ENCODE results near the gene ERVH48-1.
"Not testable (repeated sequence)": the region's sequence is repeated elsewhere in the genome, so short reads cannot be mapped to it uniquely, and the experiment has no call there.

Gene ERVH48-1

DNA sequence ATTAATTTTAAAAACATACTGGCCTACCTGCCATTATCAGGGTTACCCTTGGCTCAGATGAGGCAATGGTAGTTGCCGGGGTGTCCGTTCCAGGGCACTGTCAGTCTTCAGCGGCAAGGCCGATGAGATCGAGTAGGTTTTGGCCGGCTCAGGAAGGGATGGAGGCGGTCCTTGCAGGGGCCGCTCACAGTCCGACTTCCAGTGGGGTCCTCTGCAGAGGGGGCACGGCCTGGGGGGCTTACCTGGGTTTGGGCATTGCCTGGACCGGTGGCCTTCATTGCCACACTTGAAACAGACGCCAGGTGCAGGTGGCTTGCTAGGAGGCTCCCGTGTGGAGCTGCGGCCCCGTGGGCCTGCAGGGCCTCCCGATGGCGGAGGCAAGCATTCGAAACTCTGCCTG is 2.5 kb downstream of the ERVH48-1 start:
- H3K27ac ChIP-seq (ENCODE audit: low read length) = no peak overlapping the region
- H3K9ac ChIP-seq (ENCODE audit: low read length) = no peak overlapping the region
- no peaks in the 10 kb centered on the region for H3K27me3 ChIP-seq (ENCODE audit: control insufficient read depth, insufficient read depth, low read length)
- H3K4me1 ChIP-seq (ENCODE audit: control insufficient read depth, low read depth, low read length) = peaks cover 15% of the 10 kb centered on the region
- H3K9me3 ChIP-seq (ENCODE audit: control insufficient read depth, low read depth, low read length) = no peaks in the 10 kb centered on the region
- no peak overlapping the region for H3K4me3 ChIP-seq (ENCODE audit: low read length)
- no peaks in the 10 kb centered on the region for H3K36me3 ChIP-seq (ENCODE audit: control insufficient read depth, low read depth, low read length)

DNA sequence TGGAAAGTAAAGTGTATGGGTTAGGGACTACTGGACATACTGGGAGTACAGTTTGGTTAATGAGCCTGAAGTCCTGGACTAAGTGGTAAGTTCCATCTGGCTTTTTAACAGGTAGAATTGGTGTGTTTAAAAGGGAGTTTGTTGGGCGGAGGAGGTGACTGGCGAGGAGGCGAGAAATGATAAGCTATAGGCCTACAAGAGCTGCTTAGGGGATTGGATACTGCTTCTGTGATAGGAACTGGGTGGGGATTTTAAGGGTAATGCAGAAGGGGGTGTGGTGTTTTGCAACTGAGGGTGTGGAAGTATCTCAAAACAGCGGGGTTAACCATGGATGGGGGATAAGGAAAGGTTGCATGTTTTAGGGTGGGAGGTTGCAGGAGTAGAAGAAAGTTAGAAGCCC is 3.5 kb downstream of the ERVH48-1 start:
- Histone ChIP-seq H3K36me3 (ENCODE audit: control insufficient read depth, low read depth, low read length) (no peaks in the 10 kb centered on the region), H3K4me3 (ENCODE audit: low read length) (no peak overlapping the region), H3K27me3 (ENCODE audit: control insufficient read depth, insufficient read depth, low read length) (no peaks in the 10 kb centered on the region), H3K27ac (ENCODE audit: low read length) (no peak overlapping the region), H3K9me3 (ENCODE audit: control insufficient read depth, low read depth, low read length) (no peaks in the 10 kb centered on the region), H3K9ac (ENCODE audit: low read length) (no peak overlapping the region), H3K4me1 (ENCODE audit: control insufficient read depth, low read depth, low read length) (peaks cover 11% of the 10 kb centered on the region)

DNA sequence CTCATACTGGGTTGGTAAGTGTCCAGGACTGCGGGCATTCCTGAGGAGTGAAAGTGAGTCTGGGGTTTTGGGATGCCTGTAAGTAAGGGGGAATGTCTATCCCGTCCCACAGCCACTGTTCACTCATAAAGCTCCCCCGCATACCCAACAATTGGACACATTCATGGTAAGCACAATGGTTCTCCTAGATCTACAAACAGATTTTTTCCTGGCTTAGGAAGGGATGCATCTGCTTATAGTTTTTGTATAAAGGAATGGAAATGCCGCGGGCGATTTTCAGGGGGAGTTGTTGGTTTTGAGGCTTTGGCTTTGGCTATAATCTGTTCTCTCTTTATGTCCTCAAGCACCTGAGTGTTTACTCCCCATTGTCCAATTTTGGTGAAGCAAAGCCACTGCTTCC is 7.1 kb downstream of the ERVH48-1 start:
- Histone ChIP-seq H3K27ac (ENCODE audit: low read length) (no peak overlapping the region), H3K9me3 (ENCODE audit: control insufficient read depth, low read depth, low read length) (no peaks in the 10 kb centered on the region), H3K9ac (ENCODE audit: low read length) (no peak overlapping the region), H3K4me3 (ENCODE audit: low read length) (no peak overlapping the region), H3K4me1 (ENCODE audit: control insufficient read depth, low read depth, low read length) (no peaks in the 10 kb centered on the region), H3K36me3 (ENCODE audit: control insufficient read depth, low read depth, low read length) (no peaks in the 10 kb centered on the region), H3K27me3 (ENCODE audit: control insufficient read depth, insufficient read depth, low read length) (no peaks in the 10 kb centered on the region)

- no peaks in the 10 kb centered on the region for H3K9me3 ChIP-seq (ENCODE audit: control insufficient read depth, low read depth, low read length)
- H3K4me1 ChIP-seq (ENCODE audit: control insufficient read depth, low read depth, low read length) = no peaks in the 10 kb centered on the region
- no peak overlapping the region for H3K27ac ChIP-seq (ENCODE audit: low read length)
- H3K27me3 ChIP-seq (ENCODE audit: control insufficient read depth, insufficient read depth, low read length) = no peaks in the 10 kb centered on the region
- peaks cover 20% of the 10 kb centered on the region for H3K36me3 ChIP-seq (ENCODE audit: control insufficient read depth, low read depth, low read length)
- H3K9ac ChIP-seq (ENCODE audit: low read length) = no peak overlapping the region
- no peak overlapping the region for H3K4me3 ChIP-seq (ENCODE audit: low read length)
These were observed 12.0 kb downstream of the ERVH48-1 start for GRCh38 chr21:42913476-42913875.

GRCh38 chr21:42911920-42912319 is 13.5 kb downstream of the ERVH48-1 start:
- H3K9me3 ChIP-seq (ENCODE audit: control insufficient read depth, low read depth, low read length); H3K4me1 ChIP-seq (ENCODE audit: control insufficient read depth, low read depth, low read length); H3K9ac ChIP-seq (ENCODE audit: low read length); H3K27me3 ChIP-seq (ENCODE audit: control insufficient read depth, insufficient read depth, low read length); H3K27ac ChIP-seq (ENCODE audit: low read length); H3K4me3 ChIP-seq (ENCODE audit: low read length): not testable (repeated sequence)
- peaks cover 23% of the 10 kb centered on the region for H3K36me3 ChIP-seq (ENCODE audit: control insufficient read depth, low read depth, low read length)

GRCh38 chr21:42908484-42908883 is 16.9 kb downstream of the ERVH48-1 start:
- H3K36me3 ChIP-seq (ENCODE audit: control insufficient read depth, low read depth, low read length) = peaks cover 48% of the 10 kb centered on the region
- H3K4me3 ChIP-seq (ENCODE audit: low read length); H3K27me3 ChIP-seq (ENCODE audit: control insufficient read depth, insufficient read depth, low read length); H3K27ac ChIP-seq (ENCODE audit: low read length); H3K9ac ChIP-seq (ENCODE audit: low read length); H3K9me3 ChIP-seq (ENCODE audit: control insufficient read depth, low read depth, low read length); H3K4me1 ChIP-seq (ENCODE audit: control insufficient read depth, low read depth, low read length): not testable (repeated sequence)

- Histone ChIP-seq H3K27me3 (ENCODE audit: control insufficient read depth, insufficient read depth, low read length) (no peaks in the 10 kb centered on the region), H3K4me3 (ENCODE audit: low read length) (no peak overlapping the region), H3K9ac (ENCODE audit: low read length) (no peak overlapping the region), H3K36me3 (ENCODE audit: control insufficient read depth, low read depth, low read length) (peaks cover 52% of the 10 kb centered on the region), H3K27ac (ENCODE audit: low read length) (no peak overlapping the region), H3K4me1 (ENCODE audit: control insufficient read depth, low read depth, low read length) (no peaks in the 10 kb centered on the region), H3K9me3 (ENCODE audit: control insufficient read depth, low read depth, low read length) (no peaks in the 10 kb centered on the region)
These were observed 19.2 kb downstream of the ERVH48-1 start for GRCh38 chr21:42906233-42906632.

DNA sequence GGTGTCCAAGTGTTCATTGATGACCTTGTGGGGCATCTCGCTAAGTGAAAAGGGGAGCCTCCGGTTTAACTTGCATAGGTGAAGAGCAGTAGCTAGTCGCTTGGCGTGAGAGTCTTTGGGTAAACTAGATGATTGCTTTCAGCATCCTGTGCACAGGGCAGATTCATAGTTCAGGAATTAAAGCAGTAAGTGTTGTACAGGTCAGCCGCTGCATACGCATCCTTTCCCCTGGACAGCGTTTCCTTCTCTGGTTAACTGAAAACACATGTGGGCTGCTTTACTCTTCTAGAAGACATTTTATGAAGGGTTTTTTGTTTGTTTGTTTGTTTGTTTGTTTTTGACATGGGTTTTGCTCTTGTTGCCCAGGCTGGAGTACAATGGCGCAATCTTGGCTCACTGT is 20.2 kb downstream of the ERVH48-1 start:
- H3K4me3 ChIP-seq (ENCODE audit: low read length) = no peak overlapping the region
- H3K9ac ChIP-seq (ENCODE audit: low read length) = no peak overlapping the region
- H3K27me3 ChIP-seq (ENCODE audit: control insufficient read depth, insufficient read depth, low read length) = no peaks in the 10 kb centered on the region
- H3K4me1 ChIP-seq (ENCODE audit: control insufficient read depth, low read depth, low read length) = no peaks in the 10 kb centered on the region
- peaks cover 56% of the 10 kb centered on the region for H3K36me3 ChIP-seq (ENCODE audit: control insufficient read depth, low read depth, low read length)
- H3K27ac ChIP-seq (ENCODE audit: low read length) = no peak overlapping the region
- no peaks in the 10 kb centered on the region for H3K9me3 ChIP-seq (ENCODE audit: control insufficient read depth, low read depth, low read length)

DNA sequence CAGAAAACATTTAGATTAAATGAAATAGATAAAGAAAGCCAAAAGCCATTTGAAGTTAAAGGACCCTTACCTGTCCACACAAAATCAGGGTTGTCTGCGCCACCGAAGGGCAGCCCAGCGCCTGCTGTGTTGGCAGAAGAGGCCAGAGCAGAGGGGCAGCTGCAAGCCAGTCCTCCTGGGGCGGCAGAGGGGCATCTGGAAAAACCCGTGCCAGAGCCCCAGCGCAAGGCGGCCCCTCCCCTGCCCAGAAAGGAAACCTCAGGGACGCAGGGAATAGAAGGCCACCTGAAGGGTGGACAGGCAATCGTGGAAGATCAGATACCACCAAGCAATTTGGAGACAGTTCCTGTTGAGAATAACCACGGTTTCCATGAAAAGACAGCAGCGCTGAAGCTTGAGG is 21.6 kb downstream of the ERVH48-1 start:
- no peak overlapping the region for H3K9ac ChIP-seq (ENCODE audit: low read length)
- peaks cover 48% of the 10 kb centered on the region for H3K36me3 ChIP-seq (ENCODE audit: control insufficient read depth, low read depth, low read length)
- H3K27ac ChIP-seq (ENCODE audit: low read length) = no peak overlapping the region
- no peaks in the 10 kb centered on the region for H3K27me3 ChIP-seq (ENCODE audit: control insufficient read depth, insufficient read depth, low read length)
- H3K4me3 ChIP-seq (ENCODE audit: low read length) = no peak overlapping the region
- no peaks in the 10 kb centered on the region for H3K4me1 ChIP-seq (ENCODE audit: control insufficient read depth, low read depth, low read length)
- H3K9me3 ChIP-seq (ENCODE audit: control insufficient read depth, low read depth, low read length) = no peaks in the 10 kb centered on the region

- Histone ChIP-seq H3K27me3 (ENCODE audit: control insufficient read depth, insufficient read depth, low read length) (no peaks in the 10 kb centered on the region), H3K9ac (ENCODE audit: low read length) (no peak overlapping the region), H3K9me3 (ENCODE audit: control insufficient read depth, low read depth, low read length) (no peaks in the 10 kb centered on the region), H3K36me3 (ENCODE audit: control insufficient read depth, low read depth, low read length) (peaks cover 52% of the 10 kb centered on the region), H3K4me1 (ENCODE audit: control insufficient read depth, low read depth, low read length) (no peaks in the 10 kb centered on the region), H3K4me3 (ENCODE audit: low read length) (no peak overlapping the region), H3K27ac (ENCODE audit: low read length) (no peak overlapping the region)
These were observed 25.0 kb downstream of the ERVH48-1 start for GRCh38 chr21:42900446-42900845.

DNA sequence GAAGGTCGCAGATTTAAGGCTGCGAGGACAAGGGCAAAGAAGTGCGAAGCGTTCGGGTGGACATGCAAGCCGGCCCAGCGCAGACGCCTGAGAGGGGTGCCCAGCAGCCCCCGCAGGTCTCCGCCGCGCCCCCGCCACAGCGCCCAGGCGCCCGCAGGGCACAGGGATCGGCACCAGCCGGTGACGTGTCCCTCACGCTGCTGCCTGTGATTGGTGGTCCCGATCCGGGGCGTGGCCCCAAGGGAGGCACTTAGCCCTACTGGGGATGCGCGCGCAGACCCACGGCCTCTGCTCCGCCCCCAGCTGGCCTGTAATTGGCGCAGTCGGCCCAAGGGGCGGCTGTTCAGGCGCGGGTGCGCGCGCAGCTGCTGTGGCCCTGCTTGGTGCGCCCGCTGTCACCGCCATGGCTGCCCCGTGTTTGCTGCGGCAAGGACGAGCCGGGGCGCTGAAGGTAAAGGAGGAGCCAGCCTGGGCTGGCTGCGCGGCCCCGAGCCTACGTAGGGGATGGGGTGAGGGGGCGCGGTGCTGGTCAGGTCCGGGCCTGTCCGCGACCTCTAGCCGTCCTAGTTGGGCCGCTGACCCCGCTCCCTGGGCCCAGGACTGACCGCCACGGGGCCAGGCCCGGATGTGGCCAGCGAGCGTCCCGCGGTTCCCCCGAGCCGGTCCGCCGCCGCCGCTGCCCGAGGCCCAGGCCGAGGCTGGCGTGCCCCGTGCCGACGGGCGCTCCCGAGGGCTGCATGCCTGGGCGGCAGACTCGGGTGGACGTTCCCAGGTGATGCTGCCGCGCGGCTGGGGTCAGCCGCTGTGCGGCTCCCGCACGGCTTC is 32.3 kb downstream of the ERVH48-1 start, which contains the start of gene NDUFV3:
NDUFV3 (plus strand) TSS at position 379 of the 825 bp plus-strand sequence; CDS start at position 404, 25 bp downstream.
- no peaks in the 10 kb centered on the region for H3K27me3 ChIP-seq (ENCODE audit: control insufficient read depth, insufficient read depth, low read length)
- H3K9me3 ChIP-seq (ENCODE audit: control insufficient read depth, low read depth, low read length) = no peaks in the 10 kb centered on the region
- peak within 1 kb of the TSS; percentile 99 for H3K4me3 ChIP-seq (ENCODE audit: low read length)
- peaks cover 14% of the 10 kb centered on the region for H3K36me3 ChIP-seq (ENCODE audit: control insufficient read depth, low read depth, low read length)
- peak within 1 kb of the TSS; percentile 68 for H3K27ac ChIP-seq (ENCODE audit: low read length)
- H3K4me1 ChIP-seq (ENCODE audit: control insufficient read depth, low read depth, low read length) = no peaks in the 10 kb centered on the region
- peak within 1 kb of the TSS; percentile 82 for H3K9ac ChIP-seq (ENCODE audit: low read length)

GRCh38 chr21:42892582-42892930 is 32.9 kb downstream of the ERVH48-1 start:
- Histone ChIP-seq H3K9me3 (ENCODE audit: control insufficient read depth, low read depth, low read length) (no peaks in the 10 kb centered on the region), H3K36me3 (ENCODE audit: control insufficient read depth, low read depth, low read length) (peaks cover 8% of the 10 kb centered on the region), H3K4me3 (ENCODE audit: low read length) (peak overlapping the region; percentile 99), H3K27ac (ENCODE audit: low read length) (peak overlapping the region; percentile 33), H3K9ac (ENCODE audit: low read length) (peak overlapping the region; percentile 72), H3K4me1 (ENCODE audit: control insufficient read depth, low read depth, low read length) (no peaks in the 10 kb centered on the region), H3K27me3 (ENCODE audit: control insufficient read depth, insufficient read depth, low read length) (no peaks in the 10 kb centered on the region)
